GM21737 (cell line): ENCODE results near the gene LCAT.
A peak's percentile ranks its signal among the peaks of the same experiment; 100 is the strongest.
"Not testable (repeated sequence)": the region's sequence is repeated elsewhere in the genome, so short reads cannot be mapped to it uniquely, and the experiment has no call there.

ENCODE experiments used
- ATAC-seq: cut with Tn5 transposase; IDR thresholded peaks from one replicate; pipeline ENCODE4 v1.9.1; 2021; ENCODE audit warnings: mild to moderate bottlenecking, moderate library complexity; ENCODE audit not compliant: unreplicated experiment

The LCAT gene, protein sequence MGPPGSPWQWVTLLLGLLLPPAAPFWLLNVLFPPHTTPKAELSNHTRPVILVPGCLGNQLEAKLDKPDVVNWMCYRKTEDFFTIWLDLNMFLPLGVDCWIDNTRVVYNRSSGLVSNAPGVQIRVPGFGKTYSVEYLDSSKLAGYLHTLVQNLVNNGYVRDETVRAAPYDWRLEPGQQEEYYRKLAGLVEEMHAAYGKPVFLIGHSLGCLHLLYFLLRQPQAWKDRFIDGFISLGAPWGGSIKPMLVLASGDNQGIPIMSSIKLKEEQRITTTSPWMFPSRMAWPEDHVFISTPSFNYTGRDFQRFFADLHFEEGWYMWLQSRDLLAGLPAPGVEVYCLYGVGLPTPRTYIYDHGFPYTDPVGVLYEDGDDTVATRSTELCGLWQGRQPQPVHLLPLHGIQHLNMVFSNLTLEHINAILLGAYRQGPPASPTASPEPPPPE

GRCh38 chr16:67943619-67944504, at the start of gene LCAT:
Gene LCAT, minus strand, starts transcription at chr16:67944120. Its CDS starts 19 bp downstream, at chr16:67944101.
- no peak for ATAC-seq

- ATAC-seq = peak; percentile 47
Observed at GRCh38 chr16:67993207-67994039, 49.5 kb upstream of the LCAT start.

GRCh38 chr16:67992661-67993206, 48.8 kb upstream of the LCAT start:
- no peak for ATAC-seq

DNA sequence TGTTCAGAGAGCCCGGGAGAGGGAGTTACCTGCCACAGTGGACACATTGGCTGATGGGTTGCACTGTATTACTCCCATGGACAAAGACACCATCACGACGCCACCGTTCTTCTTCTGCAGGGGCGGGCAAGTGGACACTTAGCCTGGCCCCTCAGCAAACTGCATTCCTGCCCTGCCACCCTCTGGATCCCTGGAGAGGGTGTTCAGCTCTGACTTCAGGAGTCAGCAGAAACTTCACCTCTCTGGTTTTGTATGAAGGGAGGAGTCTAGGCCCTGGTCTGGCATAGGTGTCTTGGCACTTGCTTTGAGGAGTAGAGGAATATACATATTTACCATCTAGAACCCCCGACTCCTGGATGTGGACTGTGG, 46.1 kb upstream of the LCAT start:
- no peak for ATAC-seq

GRCh38 chr16:67989322-67990017, 45.5 kb upstream of the LCAT start:
- ATAC-seq = no peak

GRCh38 chr16:67988675-67989074, 44.8 kb upstream of the LCAT start:
- no peak for ATAC-seq

DNA sequence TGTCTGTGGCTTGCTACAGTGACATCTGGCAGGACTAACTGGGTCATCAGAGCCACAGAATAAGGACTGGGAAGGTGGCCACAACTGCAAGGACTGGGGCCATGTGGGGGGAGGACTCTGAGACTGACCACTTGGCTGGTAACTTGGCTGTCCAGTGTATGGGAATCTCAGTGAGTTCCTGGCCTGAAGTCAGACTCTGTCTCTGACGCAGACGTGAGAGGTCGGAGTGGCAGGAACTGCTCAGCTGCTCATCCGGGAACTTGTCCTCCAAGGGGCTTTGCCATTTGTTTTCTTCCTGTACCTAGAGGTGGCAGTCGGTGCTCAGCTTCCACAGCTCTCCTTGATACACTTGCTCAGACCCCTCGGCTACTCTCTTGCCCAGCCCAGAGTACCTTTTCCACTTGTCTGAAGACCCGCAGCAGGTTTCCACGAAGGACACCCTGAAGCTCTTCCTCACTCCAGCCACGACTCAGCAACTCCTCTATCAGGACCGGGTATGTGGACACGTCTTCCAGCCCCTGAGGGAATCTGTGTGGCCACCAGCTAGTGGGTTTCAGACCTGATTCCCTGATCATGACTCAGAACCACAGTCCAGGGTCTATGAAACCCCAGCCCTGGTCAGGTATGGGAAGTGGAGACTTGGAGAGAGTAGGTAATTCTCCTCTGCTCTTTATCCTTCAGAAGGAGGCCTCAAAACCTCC, 43.7 kb upstream of the LCAT start:
- no peak for ATAC-seq

DNA sequence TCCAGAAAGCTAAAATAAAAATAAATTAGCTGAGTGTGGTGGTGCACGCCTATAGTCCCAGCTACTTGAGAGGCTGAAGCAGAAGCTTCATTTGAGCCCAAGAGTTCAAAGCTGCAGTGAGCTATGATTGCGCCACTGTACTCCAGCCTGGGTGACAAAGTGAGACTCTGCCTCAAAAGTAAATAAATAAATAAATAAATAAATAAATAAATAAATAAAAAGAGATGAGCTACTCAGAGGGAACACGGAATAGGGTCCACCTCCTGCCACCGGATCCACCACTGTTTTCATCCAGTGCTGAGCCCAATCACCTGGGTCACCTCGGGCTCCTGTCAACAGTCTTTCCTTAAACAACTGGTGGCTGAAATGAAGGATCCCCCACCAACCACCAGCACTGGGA, 43.0 kb upstream of the LCAT start:
- ATAC-seq = no peak

GRCh38 chr16:67982011-67982696, 38.2 kb upstream of the LCAT start:
- no peak for ATAC-seq

DNA sequence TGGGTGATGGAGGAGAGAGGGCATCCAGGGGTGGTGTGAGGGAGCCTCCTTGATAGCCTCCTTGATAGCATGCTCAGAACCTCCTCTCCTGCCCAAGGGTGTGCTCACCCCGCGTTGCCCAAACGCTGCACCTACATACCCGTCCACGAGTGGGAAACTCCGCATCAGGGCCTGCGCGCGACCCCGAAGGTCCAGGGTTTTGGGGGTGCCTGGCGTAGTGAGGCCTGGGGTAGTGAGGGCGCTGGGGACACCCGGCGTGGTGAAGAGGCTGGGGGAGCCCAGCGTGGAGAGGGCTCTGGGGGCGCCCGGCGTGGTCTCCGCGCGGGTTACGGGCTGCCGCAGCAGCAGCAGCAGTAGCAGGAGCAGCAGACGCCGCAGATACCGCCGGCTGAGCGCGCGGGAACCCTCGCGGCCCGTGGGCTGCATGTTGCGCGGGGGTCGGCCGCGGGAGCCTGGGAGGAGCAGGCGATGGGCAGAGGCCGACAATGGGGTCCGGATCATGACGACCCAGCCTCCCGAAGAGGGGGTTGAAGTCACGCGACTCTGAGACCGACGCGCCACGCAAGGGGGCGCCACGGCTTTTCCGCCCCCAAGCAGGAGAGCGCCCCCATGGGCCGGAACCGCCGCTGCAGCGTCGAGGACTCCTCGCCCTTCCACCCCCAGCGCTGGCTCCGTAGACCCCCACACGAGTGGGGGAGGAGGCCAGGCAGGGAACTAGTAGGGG, 36.2 kb upstream of the LCAT start, which contains the start of gene DPEP3:
Gene DPEP3 (minus strand): TSS at position 545 of the 724 bp plus-strand sequence. CDS start 119 bp downstream, at position 426.
- ATAC-seq = no peak

- ATAC-seq = no peak
Observed at GRCh38 chr16:67977469-67978227, 33.7 kb upstream of the LCAT start.

DNA sequence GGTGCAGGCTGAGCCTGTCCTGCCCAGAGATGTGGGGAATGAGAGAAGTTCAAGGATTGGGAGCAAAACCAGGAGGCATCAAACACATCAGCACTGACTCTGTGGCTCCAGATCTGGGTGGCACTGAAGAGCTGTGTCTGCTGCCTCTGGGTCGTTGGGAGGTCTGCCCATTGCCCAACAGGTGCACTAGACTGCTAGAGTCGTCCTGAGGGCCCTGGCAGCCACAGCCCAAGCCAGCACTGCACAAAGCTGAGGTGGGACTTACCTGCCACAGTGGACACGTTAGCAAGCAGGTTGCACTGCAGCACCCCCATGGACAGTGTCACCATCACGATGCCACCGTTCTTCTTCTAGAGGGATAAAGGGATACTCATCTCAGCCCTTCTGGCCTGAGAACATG, 33.1 kb upstream of the LCAT start:
- ATAC-seq = no peak

DNA sequence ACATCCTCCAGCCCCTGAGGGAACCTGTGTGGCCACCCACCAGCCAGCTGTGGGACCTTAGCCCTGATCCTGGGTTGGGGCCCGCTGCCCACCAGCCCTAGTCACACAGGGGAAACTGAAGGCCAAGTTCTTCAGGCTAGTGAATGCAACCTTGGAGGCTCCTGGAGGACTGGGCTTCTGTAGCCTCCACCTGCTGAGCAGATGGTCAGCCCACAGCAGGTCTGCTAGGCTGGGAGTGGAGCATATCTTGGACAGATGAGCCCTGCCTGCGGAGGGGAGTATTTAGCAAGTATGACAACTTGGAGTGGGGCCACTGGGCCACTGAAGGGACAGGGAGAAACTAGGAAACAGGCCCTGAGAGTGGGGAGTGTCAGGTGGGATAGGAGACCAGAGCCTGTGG, 32.3 kb upstream of the LCAT start:
- ATAC-seq = no peak

DNA sequence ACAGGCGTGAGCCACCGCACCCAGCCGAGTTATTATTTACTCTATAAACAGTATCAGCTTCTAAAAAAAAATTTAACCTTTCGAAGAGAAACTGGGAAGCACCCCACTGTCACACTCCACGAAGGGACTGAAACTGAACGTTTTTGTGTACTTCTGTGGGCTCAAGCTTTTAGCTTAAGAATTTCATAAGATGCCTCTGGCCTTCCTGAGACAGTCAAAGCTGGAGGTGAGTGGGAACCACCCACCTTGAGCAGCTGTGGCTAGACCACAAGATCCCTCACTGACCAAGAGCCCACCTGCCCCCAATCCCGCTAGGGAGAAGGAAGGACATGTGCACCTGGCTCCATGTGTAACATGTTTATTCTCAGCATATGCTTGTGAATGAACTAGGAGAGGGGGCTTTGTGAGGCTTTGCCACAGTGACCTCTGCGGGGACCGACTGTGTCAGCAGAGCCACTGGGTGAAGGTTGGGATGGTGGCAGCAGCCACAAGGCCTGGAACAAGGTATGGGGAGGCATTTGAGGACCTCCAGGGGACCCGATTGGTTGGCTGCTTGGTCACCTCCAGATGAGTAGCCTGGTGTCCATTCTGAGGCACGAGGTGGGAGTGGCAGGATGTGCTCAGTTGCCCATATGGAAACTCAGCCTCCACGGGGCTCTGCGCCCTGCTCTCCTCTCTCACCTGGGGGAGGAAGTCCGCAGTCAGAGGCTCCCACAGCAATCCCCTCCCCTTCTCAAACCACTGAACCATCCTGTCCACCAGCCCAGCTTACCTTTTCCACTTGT, 31.6 kb upstream of the LCAT start:
- no peak for ATAC-seq

DNA sequence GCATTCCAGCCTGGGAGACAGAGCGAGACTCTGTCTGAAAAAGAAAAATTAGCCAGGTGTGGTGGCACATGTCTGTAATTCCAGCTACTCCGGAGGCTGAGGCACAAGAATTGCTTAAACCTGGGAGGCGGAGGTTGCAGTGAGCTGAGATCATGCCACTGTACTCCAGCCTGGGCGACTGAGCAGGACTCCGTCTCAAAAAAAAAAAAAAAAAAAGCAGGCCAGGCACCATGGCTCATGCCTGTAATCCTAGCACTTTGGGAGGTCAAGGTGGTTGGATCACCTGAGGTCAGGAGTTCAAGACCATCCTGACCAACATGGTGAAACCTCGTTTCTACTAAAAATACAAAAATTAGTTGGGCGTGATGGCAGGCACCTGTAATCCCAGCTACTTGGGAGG, 28.4 kb upstream of the LCAT start:
- not testable (repeated sequence) for ATAC-seq

- ATAC-seq = no peak
Observed at GRCh38 chr16:67971111-67971510, 27.2 kb upstream of the LCAT start.
